Measurements from ENCODE around the gene DIS3L2.

DNA sequence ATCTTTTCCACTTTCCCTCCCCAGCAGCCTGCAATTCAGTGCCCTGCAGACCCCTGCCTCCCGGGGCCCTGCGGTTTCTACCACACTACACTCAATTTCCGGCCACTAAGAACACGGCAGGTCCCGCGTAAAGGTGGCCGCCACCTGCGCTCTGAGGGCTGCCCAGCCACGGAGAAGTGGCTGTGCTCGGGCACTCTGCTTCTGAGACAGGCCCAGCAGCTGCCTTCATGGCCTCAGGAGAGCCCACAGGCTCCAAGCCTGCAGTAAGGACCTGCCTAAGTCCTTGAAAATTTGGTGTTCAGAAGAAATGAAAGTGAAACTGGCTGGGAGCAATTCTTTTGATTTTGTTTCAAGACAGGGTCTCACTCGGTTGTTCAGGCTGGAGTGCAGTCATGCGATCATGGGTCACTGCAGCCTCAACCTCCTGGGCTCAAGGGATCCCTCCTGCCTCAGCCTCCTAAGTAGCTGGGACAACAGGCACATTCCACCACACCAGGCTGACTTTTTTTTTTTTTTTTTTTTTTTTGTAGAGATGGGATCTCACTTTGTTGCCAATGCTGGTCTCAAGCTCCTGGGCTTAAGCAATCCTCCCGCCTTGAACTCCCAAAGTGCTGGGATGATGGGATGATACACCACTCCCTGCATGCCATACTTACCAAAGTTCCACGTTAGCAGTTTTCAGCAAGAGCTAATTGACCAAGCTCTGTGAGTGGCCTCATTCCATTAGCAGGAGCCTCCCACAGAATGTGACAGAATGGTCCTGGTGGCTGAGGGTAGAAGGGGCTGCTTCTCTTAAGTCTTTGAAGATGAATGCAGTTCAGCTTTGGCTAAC lies 402.5 kb downstream of the DIS3L2 start:
- TF ChIP-seq EZH2phosphoT487 (IDR thresholded peaks at IDR 0.05; ENCODE audit: insufficient read depth, low read depth), result no peak
- TF ChIP-seq EZH2 (IDR thresholded peaks at IDR 0.05; ENCODE audit: insufficient read depth, poor library complexity, severe bottlenecking), result no peak
